GM21360 (cell line): ENCODE measurements around the gene SMIM12.

Experiments used
- ATAC-seq: cut with Tn5 transposase; IDR thresholded peaks from one replicate; pipeline ENCODE4 v1.9.1; 2021; ENCODE audit warnings: mild to moderate bottlenecking, moderate library complexity; ENCODE audit not compliant: unreplicated experiment

The SMIM12 gene

GRCh38 chr1:34808051-34808810 lies 51.3 kb downstream of the SMIM12 start:
- ATAC-seq, result no peak

- ATAC-seq, result no peak
Observed at GRCh38 chr1:34806396-34806795, 53.2 kb downstream of the SMIM12 start.

GRCh38 chr1:34803770-34804169 lies 55.8 kb downstream of the SMIM12 start:
- ATAC-seq, result no peak
